ENCODE data around the gene NECAB2.

GRCh38 chr16:83960521-83961249, 7.4 kb upstream of the NECAB2 start:
- TF ChIP-seq POLR2AphosphoS5 (IDR thresholded peaks at IDR 0.05) (no peak), POLR2A (IDR thresholded peaks at IDR 0.05) (no peak)
